HG02981 (cell line): ENCODE results near the gene GNG14.
"Not testable (repeated sequence)": the region's sequence is repeated elsewhere in the genome, so short reads cannot be mapped to it uniquely, and the experiment has no call there.

Experiments
- ATAC-seq: cut with Tn5 transposase; IDR thresholded peaks from one replicate; pipeline ENCODE4 v1.9.1; 2021; ENCODE audit warnings: mild to moderate bottlenecking, moderate library complexity; ENCODE audit not compliant: unreplicated experiment

Gene GNG14

DNA sequence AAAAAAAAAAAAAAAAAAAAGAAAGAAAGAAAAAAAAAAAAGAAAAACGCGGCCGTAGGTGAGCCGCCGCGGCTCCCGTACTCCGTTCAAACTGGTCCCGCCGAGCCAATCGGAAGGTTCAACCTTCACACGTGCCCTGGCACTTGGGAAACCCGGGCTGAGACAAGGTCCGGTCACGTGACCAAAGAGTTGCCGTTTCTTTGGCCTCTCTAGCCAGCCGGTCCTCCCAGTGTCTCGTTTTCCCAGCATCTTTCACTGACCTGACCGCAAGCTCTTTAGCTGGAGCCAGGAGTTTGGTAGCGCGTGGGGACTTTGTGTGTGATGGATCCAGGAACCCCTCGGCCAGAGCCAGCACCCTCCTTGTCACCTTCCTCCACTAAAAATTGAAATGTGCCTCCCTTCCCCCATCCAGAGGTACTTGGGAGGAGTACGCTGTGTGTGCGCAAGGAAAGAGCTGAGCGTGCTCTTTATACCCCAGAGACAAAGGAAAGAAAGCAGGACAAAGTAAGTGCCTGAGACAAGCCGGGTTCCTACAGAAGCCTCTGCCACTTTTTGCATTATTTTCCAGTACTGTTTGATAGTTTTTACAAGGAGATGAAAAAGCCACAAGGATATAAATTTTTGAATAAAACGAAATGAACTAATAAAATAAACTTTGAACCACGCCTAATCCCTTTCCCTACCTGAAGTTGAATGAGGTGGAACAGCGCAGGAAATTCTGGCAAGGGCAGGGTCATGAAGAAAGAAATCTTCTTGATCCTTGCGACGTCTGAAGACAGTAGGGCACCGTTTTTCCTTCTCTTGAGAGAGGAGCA, 35.0 kb downstream of the GNG14 start:
- ATAC-seq, result peak; percentile 75

DNA sequence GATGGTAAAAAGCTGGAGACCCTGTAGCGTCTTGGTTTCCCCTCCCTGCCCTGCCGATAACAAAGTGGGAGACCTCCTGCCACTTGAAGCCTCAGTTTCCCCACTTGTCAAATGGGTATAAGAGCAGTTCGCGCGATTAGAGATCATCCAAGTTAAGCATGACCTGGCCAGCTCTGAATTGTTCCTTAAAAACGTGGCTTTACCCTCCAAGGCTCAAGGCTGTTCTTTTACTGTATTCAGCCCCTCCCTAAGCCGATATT, 35.5 kb downstream of the GNG14 start:
- ATAC-seq, result no peak

DNA sequence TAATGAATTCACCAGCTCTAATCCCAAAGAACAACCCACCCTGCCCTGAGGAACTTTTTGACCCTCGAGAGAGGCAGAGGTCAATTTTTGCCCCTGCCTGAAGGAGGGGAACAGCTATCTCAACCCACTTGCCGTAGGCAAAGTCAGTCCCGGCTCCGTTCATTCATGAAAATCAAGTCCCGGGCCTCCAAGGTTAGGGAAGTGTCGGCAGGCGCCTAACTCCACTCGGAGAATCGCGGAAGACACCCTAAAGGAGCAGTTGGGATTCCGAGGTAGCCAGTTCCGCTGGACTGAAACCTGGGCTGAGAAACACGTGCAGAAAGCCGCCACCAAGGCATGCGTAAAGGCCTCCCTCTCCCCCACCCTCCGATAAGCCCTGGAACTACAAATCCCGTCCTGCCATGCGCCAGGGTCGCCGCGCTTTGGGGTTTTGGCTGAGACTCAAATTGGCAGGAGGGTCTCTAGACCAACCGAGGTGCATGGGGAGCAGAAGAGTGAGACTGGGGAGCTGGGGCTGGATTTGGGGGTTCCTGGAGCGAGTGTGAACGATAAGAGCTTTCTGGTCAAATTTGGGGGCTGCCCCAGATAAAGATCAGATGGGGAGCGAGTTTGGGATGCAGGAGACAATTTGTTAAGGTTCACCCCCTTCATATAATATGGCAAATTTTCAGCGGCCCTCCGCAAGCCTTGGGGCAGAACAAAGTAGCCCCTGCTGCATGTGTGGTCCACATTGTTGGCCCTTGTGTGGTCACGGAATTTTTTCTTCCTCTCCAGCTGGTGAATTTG, 36.0 kb downstream of the GNG14 start, which contains the start of gene TNPO2:
TSS of gene TNPO2 (minus strand) at position 292 of the 786 bp plus-strand sequence. CDS start 2,955 bp downstream, outside the sequence.
- no peak for ATAC-seq

DNA sequence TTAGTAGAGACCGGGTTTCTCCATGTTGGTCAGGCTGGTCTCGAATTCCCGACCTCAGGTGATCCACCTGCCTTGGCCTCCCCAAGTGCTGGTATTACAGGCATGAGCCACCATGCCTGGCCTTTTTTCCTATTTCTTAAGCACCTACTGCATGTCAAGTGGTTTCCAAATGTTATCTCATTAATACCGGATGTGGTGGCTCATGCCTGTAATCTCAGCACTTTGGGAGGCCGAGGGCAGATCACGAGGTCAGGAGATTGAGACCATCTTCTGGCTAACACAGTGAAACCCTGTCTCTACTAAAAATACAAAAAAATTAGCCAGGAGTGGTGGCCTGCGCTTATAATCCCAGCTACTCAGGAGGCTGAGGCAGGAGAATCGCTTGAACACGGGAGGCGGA, 37.8 kb downstream of the GNG14 start:
- not testable (repeated sequence) for ATAC-seq

DNA sequence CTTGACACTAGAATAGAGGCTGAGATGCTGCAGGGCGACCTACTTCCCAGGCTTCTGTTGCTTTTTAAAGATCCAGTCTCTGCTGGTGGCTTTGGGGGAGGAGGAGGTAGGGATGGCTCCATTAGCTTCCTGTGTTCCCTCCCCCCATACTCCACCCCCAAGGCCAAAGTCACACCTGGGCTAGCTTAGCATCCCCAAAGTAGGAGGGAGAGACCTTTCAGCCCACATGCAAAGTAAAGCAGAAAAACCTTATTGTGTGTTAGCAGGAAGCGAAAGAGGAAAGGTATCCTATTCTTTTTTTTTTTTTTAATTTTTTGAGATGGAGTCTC, 39.2 kb downstream of the GNG14 start:
- ATAC-seq, result no peak

DNA sequence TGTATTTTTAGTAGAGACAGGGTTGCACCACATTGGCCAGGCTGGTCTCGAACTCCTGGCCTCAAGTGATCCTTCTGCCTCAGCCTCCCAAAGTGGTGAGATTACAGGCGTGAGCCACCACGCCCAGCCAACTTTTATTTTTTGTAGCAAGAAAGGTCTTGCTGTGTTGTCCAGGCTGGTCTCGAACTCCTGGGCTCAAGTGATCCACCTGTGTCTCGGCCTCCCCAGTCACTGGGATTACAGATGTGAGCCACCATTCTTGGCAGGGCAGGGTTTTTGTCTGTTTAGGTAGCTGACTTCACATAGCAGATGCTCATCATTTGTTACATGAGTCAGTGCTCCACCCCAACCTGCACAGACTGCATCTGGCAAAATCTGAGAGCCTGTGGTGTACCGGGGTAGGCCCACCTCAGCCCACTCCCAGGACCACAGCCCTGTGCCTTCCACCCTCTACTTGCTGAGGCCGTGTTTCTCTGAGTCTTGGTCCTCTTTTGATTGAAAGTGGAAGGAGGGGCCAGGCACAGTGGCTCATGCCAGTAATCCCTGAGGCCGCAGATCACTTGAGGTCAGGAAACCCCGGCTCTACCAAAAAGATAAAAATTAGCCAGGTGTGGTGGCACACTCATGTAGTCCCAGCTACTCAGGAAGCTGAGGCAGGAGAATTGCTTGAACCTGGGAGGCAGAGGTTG, 40.1 kb downstream of the GNG14 start:
- ATAC-seq, result no peak

DNA sequence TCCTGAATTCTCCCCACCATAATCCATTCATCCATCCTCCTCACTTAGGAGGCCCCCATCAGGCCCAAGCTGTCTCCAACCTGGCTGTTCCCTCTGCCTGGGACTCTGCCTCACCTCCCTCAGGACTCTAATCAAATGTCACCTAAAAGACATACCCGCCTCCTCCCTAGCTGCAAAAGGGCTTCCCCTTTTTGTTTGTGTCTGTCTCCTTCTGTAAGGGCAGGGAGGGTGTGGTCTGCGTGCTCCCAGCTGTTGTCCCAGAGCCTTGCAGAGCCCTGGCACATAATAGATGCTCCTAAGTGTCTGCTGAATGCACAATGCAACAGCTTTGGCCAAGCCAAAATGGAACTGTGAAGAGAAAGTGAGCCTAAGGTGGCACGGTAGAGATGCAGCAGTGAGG, 42.3 kb downstream of the GNG14 start:
- ATAC-seq, result no peak

DNA sequence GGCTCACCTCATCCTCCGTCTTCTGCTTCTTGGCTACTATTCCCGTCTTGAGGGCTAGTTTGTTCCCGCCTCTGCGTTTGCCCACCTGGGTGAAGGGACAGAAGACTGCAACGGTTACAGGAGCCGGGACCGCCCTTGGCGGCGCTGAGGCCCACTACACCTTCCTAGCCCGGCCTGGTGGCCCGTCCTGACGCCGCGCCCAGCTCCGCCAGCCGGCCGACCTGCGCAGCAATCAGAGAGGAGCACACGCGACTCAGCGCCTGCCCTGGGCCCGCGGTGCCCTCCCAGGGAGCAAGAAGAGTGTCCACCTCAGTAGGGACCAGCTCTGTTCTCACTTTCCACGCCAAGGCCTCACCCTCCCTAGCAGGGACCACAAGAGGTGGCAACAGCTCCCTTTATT, 43.5 kb downstream of the GNG14 start:
- ATAC-seq, result no peak

DNA sequence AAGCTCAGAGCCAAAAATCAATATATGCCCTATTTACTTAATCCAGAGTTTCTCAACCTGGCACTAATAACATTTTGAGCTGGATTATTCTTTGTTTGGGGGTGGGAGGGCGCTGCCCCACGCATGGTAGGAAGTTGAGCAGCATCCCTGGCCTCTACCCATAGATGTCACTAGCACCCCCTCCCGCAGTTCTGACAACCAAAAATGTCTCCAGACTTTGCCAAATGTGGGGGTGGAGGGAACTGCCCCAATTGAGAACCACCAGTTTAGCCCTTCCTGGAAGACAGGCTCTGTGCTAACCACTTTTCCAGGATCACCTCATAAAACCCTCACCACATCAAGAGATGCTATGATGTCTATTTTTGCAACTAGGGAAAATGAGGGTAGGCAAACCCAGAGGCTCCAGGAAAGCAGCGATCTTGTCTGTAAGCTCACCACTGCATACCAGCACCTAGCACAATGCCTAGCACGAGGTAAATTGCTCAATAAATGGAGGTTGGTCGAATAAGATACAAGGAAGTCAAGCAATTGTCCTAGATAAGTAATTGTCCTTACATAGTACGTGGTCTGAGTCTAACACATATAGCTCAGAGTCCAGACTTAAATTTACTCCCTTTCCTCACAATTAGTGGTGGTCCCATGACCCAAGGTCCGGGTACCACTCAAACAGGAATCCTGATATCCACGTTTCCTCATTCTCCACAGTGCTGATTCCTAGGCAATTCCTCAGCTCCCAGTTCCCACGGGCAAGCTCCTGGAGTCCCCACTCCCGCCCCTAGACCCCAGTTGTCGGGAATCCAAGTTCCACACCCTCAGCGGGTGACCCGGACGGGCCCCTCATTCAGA, 45.8 kb downstream of the GNG14 start:
- ATAC-seq, result no peak

DNA sequence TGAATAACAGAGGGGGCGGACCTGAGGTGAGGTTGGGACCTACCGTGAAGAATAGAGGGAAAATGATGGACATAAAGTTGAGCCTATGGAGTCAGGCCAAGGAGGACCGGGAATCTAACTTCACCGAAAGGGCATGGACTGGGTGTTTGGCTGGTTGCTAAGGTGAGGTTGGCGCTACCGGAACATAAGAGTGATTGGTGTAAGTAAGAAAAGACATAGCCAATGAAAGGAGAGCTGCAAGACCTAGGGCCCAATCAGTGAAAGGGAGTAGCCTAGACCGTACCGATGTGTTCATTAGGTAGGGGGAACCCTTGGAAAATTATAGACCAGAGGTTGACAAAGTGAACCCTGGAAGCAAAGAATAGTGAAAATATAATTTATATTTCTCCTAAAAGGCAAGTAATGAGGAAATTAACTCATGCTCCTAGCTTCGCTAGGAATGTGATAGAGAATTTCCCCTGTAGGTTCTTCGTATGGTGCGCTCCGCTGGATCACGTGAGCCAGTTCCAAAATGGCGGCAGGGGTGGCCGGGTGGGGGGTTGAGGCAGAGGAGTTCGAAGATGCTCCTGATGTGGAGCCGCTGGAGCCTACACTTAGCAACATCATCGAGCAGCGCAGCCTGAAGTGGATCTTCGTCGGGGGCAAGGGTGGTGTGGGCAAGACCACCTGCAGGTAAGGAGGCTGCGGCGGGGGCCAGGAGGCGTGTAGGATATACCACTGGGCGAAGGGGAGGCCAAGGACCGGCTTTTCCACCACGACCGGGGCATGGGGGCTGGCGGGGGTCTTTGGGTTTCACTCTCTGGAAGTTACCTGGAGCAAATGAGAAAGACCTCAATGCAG, 49.4 kb downstream of the GNG14 start, which contains the start of gene GET3:
TSS of gene GET3 (plus strand) at position 503 of the 840 bp plus-strand sequence. CDS start at position 512, 9 bp downstream.
- peak; percentile 69 for ATAC-seq

DNA sequence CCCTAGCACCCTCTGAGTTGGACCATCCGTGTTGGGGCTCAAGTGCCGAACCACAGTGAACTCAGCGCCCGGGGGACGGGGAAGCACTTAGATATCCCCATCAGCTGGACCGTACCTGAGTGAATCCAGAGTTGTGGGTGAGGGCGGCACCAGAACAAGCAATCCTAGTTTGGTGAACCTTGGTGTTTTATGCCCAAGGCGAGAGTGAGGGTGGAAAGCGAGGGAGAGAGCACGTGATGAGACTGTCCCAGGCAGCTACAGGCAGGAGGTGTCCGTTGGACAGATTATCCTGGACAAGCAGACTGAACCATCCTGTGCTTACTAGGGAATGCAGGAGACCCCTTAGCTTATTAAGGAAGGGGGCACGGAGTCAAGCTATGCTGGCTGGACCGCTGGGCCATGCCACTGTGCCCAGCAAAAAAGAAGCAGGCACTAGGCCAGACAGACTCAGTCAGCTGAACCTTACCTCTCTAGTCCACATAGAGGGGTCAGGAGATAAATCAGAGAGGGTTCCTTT, 50.1 kb downstream of the GNG14 start:
- no peak for ATAC-seq
